Right lobe of liver (tissue), 4 donors: ENCODE measurements around the gene CACNA1C.

ENCODE experiments used
- POLR2A ChIP-seq: fragments of 450-650 bp; IDR thresholded peaks from one replicate; pipeline ENCODE4 v1.6.1; 2017; ENCODE audit warnings: antibody characterized with exemption, mild to moderate bottlenecking
- TF ChIP-seq, protein P1 (sequence below), 4 donors: fragments of 200-600 bp in 3 of 4; fragments of 450-650 bp in 1 of 4; IDR thresholded peaks; one replicate each; pipeline versions ENCODE4 v1.5.1 to v1.8.0; 2016 to 2022; ENCODE audit warnings: antibody characterized with exemption in 4 of 4, mild to moderate bottlenecking in 2 of 4
- donor health status: DM: no; HTN: no; CAD: no.
- donor health status: DM: no; HTN: no; CAD: no.
- donor health status: DM: no; HTN: yes; CAD: no.

DNA sequence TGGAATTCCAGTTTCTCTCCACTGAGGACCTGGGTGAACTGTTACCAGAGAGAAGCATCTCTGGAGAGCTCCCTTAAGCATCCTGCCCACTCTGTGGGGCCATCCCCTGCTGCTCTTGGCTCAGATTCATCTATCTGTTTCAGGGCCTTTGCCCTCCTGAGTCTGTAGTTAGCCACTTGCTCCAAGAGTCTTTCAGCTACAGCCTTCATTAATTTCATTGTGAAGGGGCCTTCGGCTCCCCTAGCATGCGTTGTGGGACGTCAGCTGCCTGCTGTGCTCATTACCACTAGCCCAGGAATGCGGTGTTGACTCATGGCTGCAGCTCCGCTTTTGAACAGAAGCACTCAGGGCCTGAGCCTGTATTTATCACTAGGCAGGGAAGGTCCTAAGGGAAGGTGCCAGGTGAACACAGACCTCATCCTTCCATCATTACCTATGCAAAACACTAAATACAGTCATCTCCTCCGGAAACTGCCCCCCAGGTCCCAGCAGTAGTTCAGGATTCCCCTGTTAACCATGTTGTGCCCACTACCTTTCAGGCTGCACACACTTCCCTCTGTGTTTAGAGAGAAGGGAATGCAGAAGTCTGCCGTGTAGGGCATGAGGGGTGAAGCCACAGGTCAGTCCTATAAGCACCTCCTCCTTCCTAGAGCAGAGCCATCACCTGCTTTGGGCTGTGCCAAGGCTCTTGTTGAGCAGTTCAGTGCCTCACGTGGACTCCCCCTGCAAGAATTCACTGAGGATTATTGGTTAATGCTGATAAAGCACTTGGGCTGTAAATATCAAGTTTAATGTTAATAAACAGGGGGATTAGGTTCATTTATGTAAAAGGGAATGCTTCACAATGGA, 191.4 kb downstream of the CACNA1C start:
- TF ChIP-seq, protein P1, sequence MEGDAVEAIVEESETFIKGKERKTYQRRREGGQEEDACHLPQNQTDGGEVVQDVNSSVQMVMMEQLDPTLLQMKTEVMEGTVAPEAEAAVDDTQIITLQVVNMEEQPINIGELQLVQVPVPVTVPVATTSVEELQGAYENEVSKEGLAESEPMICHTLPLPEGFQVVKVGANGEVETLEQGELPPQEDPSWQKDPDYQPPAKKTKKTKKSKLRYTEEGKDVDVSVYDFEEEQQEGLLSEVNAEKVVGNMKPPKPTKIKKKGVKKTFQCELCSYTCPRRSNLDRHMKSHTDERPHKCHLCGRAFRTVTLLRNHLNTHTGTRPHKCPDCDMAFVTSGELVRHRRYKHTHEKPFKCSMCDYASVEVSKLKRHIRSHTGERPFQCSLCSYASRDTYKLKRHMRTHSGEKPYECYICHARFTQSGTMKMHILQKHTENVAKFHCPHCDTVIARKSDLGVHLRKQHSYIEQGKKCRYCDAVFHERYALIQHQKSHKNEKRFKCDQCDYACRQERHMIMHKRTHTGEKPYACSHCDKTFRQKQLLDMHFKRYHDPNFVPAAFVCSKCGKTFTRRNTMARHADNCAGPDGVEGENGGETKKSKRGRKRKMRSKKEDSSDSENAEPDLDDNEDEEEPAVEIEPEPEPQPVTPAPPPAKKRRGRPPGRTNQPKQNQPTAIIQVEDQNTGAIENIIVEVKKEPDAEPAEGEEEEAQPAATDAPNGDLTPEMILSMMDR (IDR thresholded peaks at IDR 0.05): no peak
- TF ChIP-seq POLR2A: no peak
